Sciatic nerve (tissue), 2 donors: Measurements from ENCODE around the gene RFESD. TPM values are rescaled to one million over a fixed set of nuclear protein-coding genes. Genes with fewer than 3 reads are reported as not detected.
"Not testable (repeated sequence)": the region's sequence is repeated elsewhere in the genome, so short reads cannot be mapped to it uniquely, and the experiment has no call there.

Source experiments
- ATAC-seq: fragments of 200-7000 bp; cut with Tn5 transposase; one replicate; pipeline ENCODE4 v1.9.1; 2020; ENCODE audit warnings: mild to moderate bottlenecking, moderate library complexity
- DNase-seq: peaks from one replicate; pipeline ENCODE4 v3.0.0-alpha.2; 2020; ENCODE audit warnings: low spot score
- intact Hi-C: fragments of 100-400 bp; cut with DNase I; formaldehyde crosslinking; loops from one replicate; pipeline ENCODE4 v1.14.2; 2022
- total RNA-seq: library from RNA; stranded (reverse); fragmentation: NEBNext Ultra II Directional; extraction: Animal tissue kit (Norgen Biotek cat#: 25700); gene quantifications from one replicate; pipeline ENCODE4 v1.2.1, GENCODE V29; 2021
- donor health status: DM: no; HTN: no; CAD: no.
- donor health status: DM: no; HTN: no; CAD: no.

RFESD gene
- total RNA-seq, 1 donor from 2014 or later, result 3.9 TPM

DNA sequence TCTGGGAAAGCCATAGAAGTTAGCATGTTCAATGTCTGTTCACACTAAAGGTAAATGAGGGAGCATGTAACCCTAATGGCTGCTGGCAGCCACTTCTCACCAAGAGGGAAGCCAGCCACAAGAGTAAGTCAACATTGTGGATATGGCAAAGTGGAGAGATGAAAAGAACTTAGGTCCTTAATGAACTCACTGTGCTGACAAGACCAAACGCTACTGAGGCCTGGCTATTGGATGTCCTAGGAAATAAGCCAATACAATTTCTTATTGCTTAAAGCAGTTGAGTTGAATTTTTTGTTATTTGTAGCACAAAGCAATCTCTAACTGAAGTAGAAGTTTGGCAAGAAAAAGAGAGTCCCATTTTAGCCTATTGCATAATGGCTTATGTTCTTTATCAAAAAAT, 19.9 kb upstream of the RFESD start:
- no peak for DNase-seq
- ATAC-seq, result no peak

DNA sequence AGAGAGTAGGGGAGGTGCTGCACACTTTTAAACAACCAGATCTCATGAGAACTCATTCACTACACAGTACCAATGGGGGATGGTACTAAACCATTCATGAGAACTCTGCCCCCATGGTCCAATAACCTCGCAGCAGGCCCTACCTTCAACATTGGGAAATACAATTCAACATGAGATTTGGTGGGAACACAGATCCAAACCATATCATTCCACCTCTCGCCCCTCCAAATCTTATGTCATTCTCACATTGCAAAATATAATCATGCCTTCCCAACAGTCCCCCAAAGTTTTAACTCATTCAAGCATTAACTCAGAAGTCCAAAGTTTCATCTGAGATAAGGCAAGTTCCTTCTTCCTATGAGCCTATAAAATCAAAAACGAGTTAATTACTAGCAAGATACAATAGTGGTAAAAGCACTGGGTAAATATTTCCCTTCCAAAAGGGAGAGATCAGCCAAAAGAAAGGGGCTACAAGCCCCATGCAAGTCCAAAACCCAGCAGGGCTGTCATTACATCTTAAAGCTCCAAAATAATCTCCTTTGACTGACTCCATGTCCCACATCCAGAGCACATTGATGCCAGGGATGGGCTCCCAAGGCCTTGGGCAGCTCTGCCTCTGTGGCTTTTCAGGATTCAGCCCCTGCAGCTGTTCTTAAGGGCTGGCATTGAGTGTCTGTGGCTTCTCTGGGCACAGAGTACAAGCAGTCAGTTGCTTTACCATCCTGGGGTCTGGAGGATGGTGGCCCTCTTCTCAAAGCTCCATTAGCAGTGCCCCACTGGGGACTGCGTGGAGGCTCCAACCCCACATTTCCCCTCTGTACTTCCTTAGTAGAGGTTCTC, 18.4 kb upstream of the RFESD start:
- intact Hi-C loops, result no loop called here
- no peak for ATAC-seq
- no peak for DNase-seq

More for the DNA sequence above, 19.9 kb upstream of the RFESD start:
- intact Hi-C loops, result no loop called here

DNA sequence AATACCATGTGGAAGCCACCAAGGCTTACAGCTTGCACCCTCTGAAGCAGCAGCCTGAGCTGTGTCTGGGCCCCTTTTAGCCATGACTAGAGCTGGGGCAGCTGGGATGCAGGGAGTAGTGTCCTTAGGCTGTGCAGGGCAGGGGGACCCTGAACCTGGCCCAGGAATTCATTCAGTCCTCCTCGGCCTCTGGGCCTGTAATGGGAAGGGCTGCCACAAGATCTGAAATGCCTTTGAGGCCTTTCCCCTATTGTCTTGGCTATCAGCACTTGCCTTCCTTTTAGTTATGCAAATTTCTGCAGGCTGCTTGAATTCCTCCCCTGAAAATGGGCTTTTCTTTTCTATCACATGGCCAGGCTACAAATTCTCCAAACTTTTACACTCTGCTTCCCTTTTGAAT, 17.6 kb upstream of the RFESD start:
- DNase-seq (no peak), ATAC-seq (no peak)
- intact Hi-C loops, result no loop called here

DNA sequence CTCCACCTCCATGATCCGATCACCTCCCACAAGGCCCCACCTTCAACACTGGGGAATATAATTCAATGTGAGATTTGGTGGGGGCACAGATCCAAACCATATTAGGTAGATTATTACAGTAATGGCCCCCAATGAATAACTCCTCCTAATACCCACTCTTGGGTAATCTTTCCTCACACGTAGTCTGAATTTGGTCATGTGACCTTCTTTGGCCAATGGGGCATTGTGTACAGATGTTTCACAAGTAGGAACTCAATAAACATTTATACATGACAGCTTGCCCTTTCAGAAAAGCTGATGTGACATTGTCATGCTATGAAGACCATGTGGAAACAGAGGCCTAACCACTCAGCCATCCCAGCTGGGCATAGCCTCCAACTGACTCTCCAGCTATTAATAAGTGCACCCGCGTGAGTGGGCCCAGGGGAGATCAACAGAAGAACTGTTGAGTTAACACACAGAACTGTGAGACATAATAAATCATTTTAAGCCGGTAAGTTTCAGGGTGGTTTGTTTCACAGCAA, 16.1 kb upstream of the RFESD start:
- ATAC-seq, result no peak
- intact Hi-C loops, result no loop called here
- DNase-seq, result no peak

DNA sequence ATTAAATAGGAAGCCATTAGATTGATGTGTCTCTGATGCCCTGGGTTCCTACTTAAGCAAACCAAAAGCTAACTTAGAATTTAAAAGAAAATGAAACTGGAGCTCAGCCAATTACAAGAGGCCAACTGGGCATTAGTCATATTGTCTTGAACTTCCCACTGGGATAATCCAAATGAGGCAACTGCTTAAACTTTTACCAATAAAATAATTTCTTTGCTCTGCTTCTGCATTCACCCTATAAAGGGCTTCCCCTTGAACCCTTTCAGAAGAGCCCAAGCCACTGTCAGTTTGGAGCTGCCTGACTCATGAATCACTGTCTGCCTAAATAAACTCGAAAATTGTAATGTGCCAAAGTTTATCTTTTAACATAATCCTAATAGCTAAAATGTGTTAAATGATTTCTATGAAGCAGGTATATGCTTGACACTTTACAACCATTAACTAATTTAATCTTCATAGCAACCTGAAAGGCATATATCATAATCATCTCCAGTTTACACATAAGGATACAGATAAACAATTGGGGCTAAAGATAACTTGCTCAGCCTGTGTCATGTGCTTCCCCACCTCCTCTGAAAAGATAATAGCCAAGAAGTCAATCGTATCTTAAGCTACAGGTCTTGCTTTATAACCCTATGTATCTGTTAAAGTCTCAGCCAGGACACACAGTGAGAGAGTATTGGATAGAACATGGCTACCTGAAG, 15.2 kb upstream of the RFESD start:
- DNase-seq (no peak), ATAC-seq (no peak)
- intact Hi-C loops, result no loop called here

DNA sequence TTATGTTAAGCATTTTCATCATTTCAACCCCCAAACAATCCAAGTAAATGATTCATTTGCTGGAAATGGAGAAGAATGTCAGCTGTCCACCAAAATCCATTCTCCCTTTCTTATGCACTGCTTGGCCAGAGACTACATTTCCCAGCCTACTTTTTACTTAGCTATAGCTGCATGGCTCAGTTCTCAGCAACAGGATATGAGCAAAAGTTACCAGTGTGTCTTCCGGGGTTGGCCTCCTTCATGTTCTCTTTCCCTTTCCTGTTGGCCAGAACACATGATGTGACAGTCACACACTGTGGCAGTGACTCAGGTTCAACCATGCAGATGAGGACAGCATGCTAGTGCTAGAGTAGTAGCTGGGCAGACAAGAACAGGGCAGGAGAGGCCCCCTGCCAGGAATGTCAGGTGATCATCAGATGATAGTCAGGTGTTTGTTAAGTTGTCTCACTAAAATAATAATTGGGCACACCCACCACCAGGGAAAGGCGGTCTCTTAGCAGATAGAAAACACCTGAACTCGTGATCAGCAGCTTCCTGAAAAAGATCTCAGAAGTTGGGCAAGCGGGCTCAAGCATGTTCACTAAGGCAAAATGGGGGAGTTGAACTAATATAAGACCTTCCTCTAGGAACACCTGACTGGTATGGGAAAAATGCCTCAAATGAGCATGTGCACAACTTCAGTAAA, 14.4 kb upstream of the RFESD start:
- intact Hi-C loops, result no loop called here
- ATAC-seq, result peak; percentile 55
- no peak for DNase-seq

DNA sequence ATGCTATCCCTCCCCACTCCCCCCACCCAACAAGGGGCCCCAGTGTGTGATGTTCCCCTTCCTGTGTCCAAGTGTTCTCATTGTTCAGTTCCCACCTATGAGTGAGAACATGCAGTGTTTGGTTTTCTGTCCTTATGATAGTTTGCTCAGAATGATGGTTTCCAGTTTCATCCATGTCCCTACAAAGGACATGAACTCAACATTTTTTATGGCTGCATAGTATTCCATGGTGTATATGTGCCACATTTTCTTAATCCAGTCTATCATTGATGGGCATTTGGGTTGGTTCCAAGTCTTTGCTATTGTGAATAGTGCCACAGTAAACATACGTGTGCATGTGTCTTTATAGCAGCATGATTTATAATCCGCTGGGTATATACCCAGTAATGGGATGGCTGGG, 13.6 kb upstream of the RFESD start:
- ATAC-seq, intact Hi-C loops, DNase-seq: not testable (repeated sequence)

DNA sequence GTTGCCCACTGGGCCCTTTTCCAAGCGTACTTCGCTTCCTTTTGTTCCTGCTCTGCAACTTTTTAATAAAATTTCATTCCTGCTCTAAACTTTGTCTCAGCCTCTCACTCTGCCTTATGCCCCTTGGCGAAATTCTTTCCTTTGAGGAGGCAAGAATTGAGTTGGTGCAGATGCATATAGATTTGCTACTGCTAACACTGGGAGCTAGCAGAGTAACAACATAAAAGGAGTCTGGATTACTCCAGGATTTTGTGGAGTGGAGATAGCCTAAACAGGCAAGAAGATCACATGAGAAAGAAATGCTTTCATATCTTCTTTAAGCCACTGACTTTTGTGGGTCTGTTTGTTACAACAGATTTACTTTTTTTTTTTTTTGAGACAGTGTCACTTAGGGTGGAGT, 12.9 kb upstream of the RFESD start:
- intact Hi-C loops, result no loop called here
- no peak for ATAC-seq
- DNase-seq, result no peak

DNA sequence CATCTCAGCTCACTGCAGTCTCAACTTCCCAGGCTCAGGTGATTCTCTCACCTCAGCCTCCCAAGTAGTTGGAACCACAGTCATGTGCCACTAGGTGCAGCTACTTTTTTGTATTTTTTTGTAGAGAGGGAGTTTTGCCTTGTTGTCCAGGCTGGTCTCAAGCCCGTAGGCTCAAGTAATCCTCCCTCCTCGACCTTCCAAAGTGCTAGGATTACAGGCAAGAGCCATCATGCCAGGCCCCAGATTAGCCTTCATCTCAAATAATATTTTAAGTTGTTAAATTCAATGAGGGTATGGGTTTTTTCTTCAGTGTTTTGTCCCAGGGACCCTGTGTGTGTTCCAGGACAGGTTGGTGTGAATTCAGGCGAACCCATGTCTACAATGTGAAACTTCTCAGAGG, 12.5 kb upstream of the RFESD start:
- DNase-seq (no peak), ATAC-seq (no peak)
- intact Hi-C loops, result no loop called here

DNA sequence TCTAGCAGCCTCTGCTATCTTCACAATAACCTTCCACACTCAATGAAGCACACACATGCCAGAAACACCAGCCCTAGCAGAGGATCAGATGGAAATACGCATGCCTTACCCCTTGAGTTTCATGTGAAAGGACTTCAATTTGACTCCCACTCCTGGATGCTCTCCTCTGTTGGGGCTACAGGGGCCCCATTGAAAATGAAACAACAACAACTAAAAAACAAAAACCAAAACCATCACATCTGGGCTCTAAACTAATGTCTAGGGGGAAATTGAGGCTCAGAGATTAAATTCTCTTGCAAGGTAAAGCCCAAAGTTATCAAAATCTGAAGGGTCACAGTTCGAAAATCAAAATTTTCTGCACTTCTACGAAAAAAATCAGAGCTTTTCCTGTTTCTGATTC, 7.9 kb upstream of the RFESD start:
- intact Hi-C loops, result no loop called here
- no peak for ATAC-seq
- DNase-seq, result no peak

DNA sequence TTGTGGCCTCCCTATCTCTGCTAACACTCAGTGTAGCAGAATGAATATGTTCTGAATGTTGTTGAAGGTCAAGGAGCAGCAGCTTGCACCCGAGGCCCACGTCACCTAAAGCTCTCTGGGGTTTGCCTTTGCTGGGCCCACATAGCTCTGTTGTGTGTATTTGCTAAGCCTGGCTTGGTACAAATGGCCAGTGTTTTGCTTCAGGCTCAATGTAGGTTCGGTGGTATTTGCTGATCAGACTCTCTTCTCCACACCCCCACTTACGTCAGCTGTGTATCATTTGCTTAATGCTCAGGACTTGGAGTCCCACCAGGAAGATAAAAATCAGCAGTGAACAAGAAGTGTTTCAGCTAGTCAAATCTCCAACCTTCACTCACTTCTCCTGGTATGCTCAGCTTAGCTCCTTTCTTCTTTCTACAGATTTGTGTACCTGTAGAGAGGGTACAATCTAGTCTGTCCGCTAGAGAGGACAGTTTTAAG, 4.8 kb upstream of the RFESD start:
- intact Hi-C loops, result loop anchor here (5.0 to 10.0 kb wide), 3 partner anchors 93 to 1541 kb away; partner anchors contain the start of genes RHOBTB3 and RIOK2

DNA sequence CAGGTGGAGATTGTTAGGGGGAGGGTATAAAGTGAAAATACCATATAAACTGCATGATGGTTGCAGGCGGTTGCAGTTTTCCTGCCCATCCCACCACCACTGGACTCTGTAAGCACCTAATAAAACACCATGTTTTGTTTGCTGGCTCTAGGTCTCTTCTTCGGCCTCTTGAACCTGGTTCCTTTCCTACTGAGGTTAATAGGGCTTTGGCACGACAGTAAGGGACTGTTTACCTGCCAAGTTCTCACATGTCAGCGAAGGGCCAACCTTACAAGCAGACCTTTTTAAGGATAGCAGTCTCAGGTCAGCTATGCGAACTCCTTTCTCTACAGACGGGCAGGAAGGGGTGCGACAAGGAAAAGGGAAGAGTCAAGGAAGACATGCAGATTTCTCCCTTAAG, 3.4 kb upstream of the RFESD start:
- intact Hi-C loops, result loop anchor here (5.0 to 10.0 kb wide), 3 partner anchors 92 to 1539 kb away; partner anchors contain the start of genes RHOBTB3 and RIOK2
- no peak for DNase-seq

More for the DNA sequence above, 4.8 kb upstream of the RFESD start:
- ATAC-seq, result peak; percentile 20
- no peak for DNase-seq

DNA sequence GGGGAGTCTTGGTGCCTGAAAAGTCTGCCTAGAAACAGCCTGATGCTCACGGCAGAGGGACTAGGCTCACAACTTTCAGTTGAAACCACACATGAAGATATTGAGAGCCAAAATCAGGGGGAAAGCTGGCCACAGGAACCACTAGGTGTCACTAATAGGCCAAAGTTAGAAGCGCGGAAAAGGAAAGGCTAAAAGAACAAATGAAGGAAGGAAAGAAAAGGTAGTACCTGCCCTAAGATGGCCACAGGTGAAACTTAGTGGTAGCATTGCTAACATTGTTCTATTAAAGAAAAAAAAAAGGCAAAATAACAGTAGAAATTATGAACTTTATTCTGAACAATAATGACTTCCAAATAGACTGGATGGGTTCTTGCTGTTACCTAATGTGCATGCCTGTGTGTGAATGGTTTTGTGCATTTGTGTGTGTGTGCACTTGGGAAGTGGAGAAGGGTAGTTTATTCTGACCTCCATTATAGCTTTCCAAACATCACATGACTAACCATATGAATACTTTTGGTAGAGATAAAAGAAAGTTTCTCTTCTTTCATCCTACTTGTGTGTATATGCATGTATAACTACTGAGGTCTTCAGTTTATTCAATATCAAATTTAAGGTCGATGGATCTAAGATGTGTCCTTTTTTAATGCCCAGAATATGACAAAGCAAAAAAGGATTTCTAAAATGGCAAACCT, 2.1 kb upstream of the RFESD start:
- DNase-seq (no peak), ATAC-seq (peak; percentile 8)
- intact Hi-C loops, result loop anchor here (5.0 to 10.0 kb wide), 3 partner anchors 90 to 1538 kb away; partner anchors contain the start of genes RHOBTB3 and RIOK2

More for the DNA sequence above, 3.4 kb upstream of the RFESD start:
- no peak for ATAC-seq

DNA sequence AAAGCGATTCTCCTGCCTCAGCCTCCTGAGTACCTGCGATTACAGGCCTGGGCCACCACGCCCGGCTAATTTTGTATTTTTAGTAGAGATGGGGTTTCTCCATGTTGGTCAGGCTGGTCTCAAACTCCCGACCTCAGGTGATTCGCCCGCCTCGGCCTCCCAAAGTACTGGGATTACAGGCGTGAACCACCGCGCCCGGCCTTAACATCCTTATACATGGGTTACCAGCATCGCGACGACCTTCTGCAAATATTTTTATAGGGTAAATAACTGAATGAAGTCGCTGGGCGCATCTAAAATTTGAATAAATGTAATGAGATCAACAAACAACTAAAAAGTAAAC, 380 bp upstream of the RFESD start:
- intact Hi-C loops, result loop anchor here (10.0 kb wide), 2 partner anchors 89 to 199 kb away; partner anchors contain the start of gene RHOBTB3
- not testable (repeated sequence) for ATAC-seq, DNase-seq

DNA sequence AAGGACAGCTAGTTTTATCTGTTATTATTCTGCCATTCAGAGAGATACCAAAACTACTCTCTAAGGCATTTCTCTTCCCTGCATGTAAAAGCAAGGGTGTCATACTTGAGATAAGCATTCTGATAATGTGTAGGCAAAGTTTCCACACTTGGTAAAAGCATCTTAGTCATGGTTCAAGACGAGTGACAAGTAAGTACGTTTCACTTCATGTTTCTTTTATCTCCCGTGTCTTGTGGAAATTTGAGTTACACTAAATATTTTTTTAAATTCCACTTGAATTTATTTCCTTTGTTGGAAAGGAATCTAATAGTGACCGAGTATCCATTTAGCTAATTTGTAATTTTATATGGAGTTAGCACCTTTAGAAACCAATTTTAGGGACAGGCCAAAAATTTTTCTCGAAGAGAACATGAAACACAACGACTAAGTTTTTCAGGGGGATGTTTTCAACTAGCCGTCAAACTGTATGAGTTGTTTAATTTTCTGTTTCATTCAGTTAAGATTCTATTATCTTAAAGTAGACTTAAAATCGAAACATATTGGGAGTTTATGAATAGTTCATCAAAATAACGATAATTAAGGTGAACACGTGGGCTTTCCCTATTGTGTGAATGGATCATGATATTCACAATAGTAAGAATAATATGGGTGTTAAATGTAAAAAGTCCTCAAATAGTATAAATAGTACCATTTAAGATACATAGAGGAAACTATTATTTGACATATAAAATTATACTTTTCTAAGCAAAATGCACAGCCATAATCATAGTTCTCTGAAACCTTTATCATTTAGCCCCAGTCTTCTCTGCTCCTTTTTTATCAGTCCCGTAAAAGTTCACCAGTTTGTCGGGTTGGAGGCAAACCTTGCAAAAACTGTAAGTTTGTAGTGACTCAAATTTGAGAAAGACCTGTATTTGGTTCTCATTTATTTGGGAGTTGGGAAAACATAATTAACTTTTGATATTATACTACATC, 1.6 kb downstream of the RFESD start:
- no peak for ATAC-seq
- DNase-seq, result no peak
- intact Hi-C loops, result loop anchor here (10.0 kb wide), 2 partner anchors 87 to 197 kb away; partner anchors contain the start of gene RHOBTB3

DNA sequence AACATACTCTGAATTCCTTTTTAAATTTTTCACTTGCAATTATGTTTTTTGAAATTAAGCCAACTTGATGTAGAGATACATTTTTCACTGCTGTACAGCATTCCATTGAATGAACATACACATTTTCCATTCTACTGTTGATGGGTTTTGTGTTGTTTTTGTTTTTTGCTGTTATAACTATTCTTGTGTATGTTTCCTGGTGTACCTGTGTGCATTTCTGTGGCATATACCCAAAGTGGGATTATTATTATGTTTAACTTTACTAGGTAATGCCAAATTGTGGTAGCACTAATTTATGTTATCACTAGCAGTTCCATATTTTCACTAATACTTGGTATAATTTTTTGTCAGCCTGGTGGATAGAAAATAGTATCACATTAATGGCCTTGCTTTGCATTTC, 2.7 kb downstream of the RFESD start:
- DNase-seq (no peak), ATAC-seq (no peak)
- intact Hi-C loops, result loop anchor here (10.0 kb wide), 2 partner anchors 86 to 196 kb away; partner anchors contain the start of gene RHOBTB3
